ENCODE measurements around the gene PITHD1. TPM values are rescaled to one million over a fixed set of nuclear protein-coding genes. Genes with fewer than 3 reads are reported as not detected.

The PITHD1 gene
- total RNA-seq, 2 donors from 2014 or later = 31.9 to 32.3 TPM

DNA sequence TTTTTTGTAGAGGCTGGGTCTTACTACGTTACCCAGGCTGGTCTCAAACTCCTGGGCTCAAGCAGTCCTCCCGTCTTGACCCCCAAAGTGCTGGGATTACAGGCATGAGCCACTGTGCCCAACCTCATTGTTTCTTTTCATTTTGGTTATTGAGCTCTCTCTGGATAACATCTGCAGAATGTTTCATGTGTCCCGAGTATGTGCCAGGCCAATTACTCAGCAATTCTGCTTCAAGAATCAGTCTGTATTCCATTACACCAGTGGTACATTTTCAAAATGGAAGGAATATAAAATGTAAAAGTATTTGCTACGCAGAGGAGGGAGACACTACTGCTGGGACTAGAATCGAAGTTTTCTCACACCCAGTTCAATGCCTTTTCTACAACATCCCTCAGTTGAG lies 36.6 kb upstream of the PITHD1 start:
- 74 to 81% methylated on average over 5 of the region's 5 CpGs for WGBS, 2 donors

GRCh38 chr1:23742670-23743286 lies 35.4 kb upstream of the PITHD1 start:
- peak overlapping the region; percentile 75 to 92 (median 88) for H3K27ac ChIP-seq
- no peaks in the 10 kb centered on the region for H3K9me3 ChIP-seq
- ATAC-seq (peak; percentile 49), DNase-seq (peak in 2 of 4 donors; percentile 23 to 39)
- peaks cover 37% of the 10 kb centered on the region for H3K4me1 ChIP-seq
- WGBS, 2 donors = 9 to 17% methylated on average over 13 to 28 of the region's 28 CpGs
- H3K4me3 ChIP-seq = peak overlapping the region; percentile 54 to 93
- H3K36me3 ChIP-seq (replicated peaks in 1 of 2; ENCODE audit: insufficient read depth in 1 of 2, low read depth in 2 of 2) = no peaks in the 10 kb centered on the region
- H3K27me3 ChIP-seq = no peaks in the 10 kb centered on the region
- intact Hi-C loops (cut with DNase I) = no loop called here
- no peak for TF ChIP-seq POLR2A (IDR thresholded peaks at IDR 0.05)
- TF ChIP-seq CTCF (IDR thresholded peaks at IDR 0.05) = no peak

More for the DNA sequence above, 36.6 kb upstream of the PITHD1 start:
- TF ChIP-seq POLR2A (IDR thresholded peaks at IDR 0.05) (no peak), CTCF (IDR thresholded peaks at IDR 0.05) (no peak)
- no peaks in the 10 kb centered on the region for H3K9me3 ChIP-seq
- no peaks in the 10 kb centered on the region for H3K27me3 ChIP-seq
- intact Hi-C loops (cut with DNase I) = no loop called here
- no peaks in the 10 kb centered on the region for H3K36me3 ChIP-seq (replicated peaks in 1 of 2; ENCODE audit: insufficient read depth in 1 of 2, low read depth in 2 of 2)
- no peak for DNase-seq
- H3K27ac ChIP-seq = no peak overlapping the region
- ATAC-seq = no peak
- no peak overlapping the region for H3K4me3 ChIP-seq
- peaks cover 26% of the 10 kb centered on the region for H3K4me1 ChIP-seq

DNA sequence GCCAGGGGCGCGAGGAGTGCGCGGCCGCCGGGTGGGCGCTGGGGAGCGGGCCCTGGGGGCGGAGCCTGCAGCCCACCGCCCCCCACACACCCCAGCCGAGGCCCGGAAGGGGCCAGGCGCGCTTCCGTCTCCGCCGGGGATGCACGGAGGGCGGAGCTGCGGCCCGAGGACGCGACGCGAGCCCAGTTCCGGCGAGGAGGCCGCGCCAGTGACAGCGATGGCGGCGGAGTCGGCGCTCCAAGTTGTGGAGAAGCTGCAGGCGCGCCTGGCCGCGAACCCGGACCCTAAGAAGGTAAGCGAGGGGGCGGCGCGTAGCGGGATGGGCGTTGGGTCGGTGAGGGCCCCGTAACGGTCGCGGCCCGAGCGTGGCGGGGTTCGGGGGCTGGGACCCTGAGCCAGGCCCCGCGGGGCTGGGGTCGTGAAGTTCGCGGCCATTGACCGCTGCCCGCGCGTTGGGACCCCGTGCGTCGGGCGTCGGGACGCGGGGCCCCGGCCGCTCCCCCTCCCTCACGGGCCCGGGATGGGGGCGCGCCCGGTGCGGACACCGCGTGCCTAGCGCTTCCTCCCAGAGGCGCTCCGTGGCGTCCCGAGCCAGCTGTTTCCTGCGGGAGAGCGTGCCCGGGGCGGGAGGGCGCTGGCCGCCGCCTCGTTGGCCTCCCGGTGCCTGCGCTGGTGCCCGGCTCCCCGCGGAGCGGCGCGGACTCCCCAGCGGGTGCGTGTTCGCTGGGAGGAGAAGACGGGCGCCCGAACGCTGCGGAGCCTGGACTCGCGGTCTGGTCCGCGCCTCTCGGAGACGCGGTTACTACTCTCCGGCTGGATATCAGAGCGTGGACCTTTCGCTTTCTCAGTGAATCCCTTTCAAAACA lies 34.7 kb upstream of the PITHD1 start, which contains the start of gene ELOA:
TSS of gene ELOA (plus strand) at position 185 of the 866 bp plus-strand sequence. CDS start at position 218, 33 bp downstream.
- Histone ChIP-seq H3K9me3 (no peaks in the 10 kb centered on the region), H3K27me3 (no peaks in the 10 kb centered on the region), H3K36me3 (replicated peaks in 1 of 2; ENCODE audit: insufficient read depth in 1 of 2, low read depth in 2 of 2) (no peaks in the 10 kb centered on the region), H3K27ac (peak within 1 kb of the TSS; percentile 75 to 92 (median 88)), H3K4me3 (peak within 1 kb of the TSS; percentile 54 to 93), H3K4me1 (peaks cover 45% of the 10 kb centered on the region)
- TF ChIP-seq CTCF (IDR thresholded peaks at IDR 0.05) = peak in 1 of 7 experiments; percentile 2
- peak; percentile 79 to 86 (median 84) for TF ChIP-seq POLR2A (IDR thresholded peaks at IDR 0.05)
- ATAC-seq (peak; percentile 87), DNase-seq (peak; percentile 69 to 82 (median 74))
- WGBS, 2 donors = 0% methylated on average over 2 to 99 of the region's 119 CpGs
- intact Hi-C loops (cut with DNase I) = no loop called here

GRCh38 chr1:23745515-23745914 lies 32.7 kb upstream of the PITHD1 start:
- H3K27me3 ChIP-seq = no peaks in the 10 kb centered on the region
- no peak for TF ChIP-seq POLR2A (IDR thresholded peaks at IDR 0.05)
- peak in 6 of 7 experiments; percentile 32 to 79 (median 70) for TF ChIP-seq CTCF (IDR thresholded peaks at IDR 0.05)
- peak overlapping the region in 3 of 4 donors; percentile 75 to 92 (median 91) for H3K27ac ChIP-seq
- intact Hi-C loops (cut with DNase I) = no loop called here
- no peak overlapping the region for H3K4me3 ChIP-seq
- H3K36me3 ChIP-seq (replicated peaks in 1 of 2; ENCODE audit: insufficient read depth in 1 of 2, low read depth in 2 of 2) = peaks cover 0 to 3% of the 10 kb centered on the region in 2 donors
- ATAC-seq = peak; percentile 60
- WGBS, 2 donors = 30 to 38% methylated on average over 1 of the region's 1 CpG
- peaks cover 50% of the 10 kb centered on the region for H3K4me1 ChIP-seq
- H3K9me3 ChIP-seq = no peaks in the 10 kb centered on the region
- DNase-seq = peak; percentile 69 to 83 (median 76)
